Measurements from ENCODE around the gene SORD. TPM values are rescaled to one million over a fixed set of nuclear protein-coding genes. Genes with fewer than 3 reads are reported as not detected.

SORD gene
- total RNA-seq, 1 donor, result 25.9 TPM

Small RNA genes lying within 50 kb of the gene (small RNA-seq; reads per million reads assigned to genes)
- not detected for gene RF00019
- gene RNU1-78P, result not detected
- gene RNU6-966P, result not detected

Other genes with a start within 250 kb of the SORD start
- not detected for gene TERB2, start 66.5 kb upstream of the SORD start, total RNA-seq
- under 0.01 TPM for gene DUOX2, start 91.0 kb downstream of the SORD start, total RNA-seq
- under 0.01 TPM for gene DUOXA2, start 91.1 kb downstream of the SORD start, total RNA-seq
- gene DUOXA1, start 106.7 kb downstream of the SORD start, total RNA-seq, result under 0.01 TPM
- under 0.01 TPM for gene DUOX1, start 106.8 kb downstream of the SORD start, total RNA-seq
- 24.5 TPM for gene SHF, start 164.8 kb downstream of the SORD start, total RNA-seq
- gene SLC28A2, start 229.0 kb downstream of the SORD start, total RNA-seq, result not detected

All from hematopoietic multipotent progenitor cell (in vitro differentiated cells).